H1 (cell line): Measurements from ENCODE around the gene CPD. TPM values are rescaled to one million over a fixed set of nuclear protein-coding genes. Genes with fewer than 3 reads are reported as not detected.

ENCODE experiments used
- CTCF ChIA-PET: fragments of 300-600 bp; sonication (Branson Sonifier 250); formaldehyde crosslinking; loops from one replicate; lab custom pipeline; 2021; ENCODE audit not compliant: partially characterized antibody; lab: Charles Lee
- POLR2A ChIA-PET: fragments of 300-600 bp; sonication (Branson Sonifier 250); formaldehyde crosslinking; loops from one replicate; lab custom pipeline; 2021; ENCODE audit warnings: inconsistent platforms; ENCODE audit not compliant: partially characterized antibody; lab: Charles Lee
- DNase-seq, 2 experiments: peaks; one replicate each; pipeline versions ENCODE4 v3.0.0 to v3.0.0-alpha.2; 2010 to 2022; ENCODE audit warnings: low spot score in 2 of 2, low read depth in 1 of 2, mixed read lengths in 1 of 2
- FAIRE-seq: peaks from 2 replicates; lab custom pipeline; 2011; peaks lifted over from hg19 to GRCh38; lab: Jason Lieb, UNC
- H2AFZ ChIP-seq: 2 replicates; pipeline ENCODE4 v1.8.1; 2012; ENCODE audit warnings: low read length, inconsistent platforms
- H2AK5ac ChIP-seq: 2 replicates; pipeline ENCODE4 v1.6.1; 2013; ENCODE audit warnings: low read depth, low read length
- H2BK120ac ChIP-seq: replicated peaks from 2 replicates; pipeline ENCODE3; 2013; ENCODE audit warnings: low read depth, low read length, inconsistent platforms
- H2BK12ac ChIP-seq: 2 replicates; pipeline ENCODE4 v1.6.1; 2013; ENCODE audit warnings: low read depth, low read length
- H2BK15ac ChIP-seq: 2 replicates; pipeline ENCODE4 v1.6.1; 2013; ENCODE audit warnings: low read length
- H2BK20ac ChIP-seq: 2 replicates; pipeline ENCODE4 v1.6.1; 2013; ENCODE audit warnings: low read length
- H2BK5ac ChIP-seq: 2 replicates; pipeline ENCODE4 v1.6.1; 2013; ENCODE audit warnings: low read depth, low read length
- H3K14ac ChIP-seq: 2 replicates; pipeline ENCODE4 v1.6.1; 2013; ENCODE audit warnings: inconsistent platforms; ENCODE audit not compliant: insufficient read length
- H3K18ac ChIP-seq: 2 replicates; pipeline ENCODE4 v1.6.1; 2013; ENCODE audit warnings: low read length; ENCODE audit errors: extremely low read depth
- H3K23ac ChIP-seq: 2 replicates; pipeline ENCODE4 v1.6.1; 2013; ENCODE audit warnings: inconsistent platforms; ENCODE audit not compliant: insufficient read length
- H3K23me2 ChIP-seq: 2 replicates; pipeline ENCODE4 v1.6.1; 2013; ENCODE audit warnings: low read depth, low read length
- H3K27ac ChIP-seq: 2 replicates; pipeline ENCODE4 v1.6.1; 2011; ENCODE audit warnings: low read depth, low read length, inconsistent platforms
- H3K27me3 ChIP-seq, 4 experiments: replicated peaks in 1 of 4; 1 replicate in 1 of 4; 2 replicates in 3 of 4; pipeline versions ENCODE4 v1.6.1 to v1.8.1; 2011 to 2013; ENCODE audit warnings: low read length in 3 of 4, mild to moderate bottlenecking in 3 of 4, inconsistent platforms in 2 of 4, mixed read lengths in 2 of 4, moderate library complexity in 1 of 4; ENCODE audit not compliant: control insufficient read depth in 3 of 4, insufficient read depth in 3 of 4; ENCODE audit errors: extremely low read depth in 1 of 4
- H3K36me3 ChIP-seq, 4 experiments: 2 replicates each; pipeline versions ENCODE4 v1.6.1 to v1.8.1; 2011 to 2013; ENCODE audit warnings: mild to moderate bottlenecking in 4 of 4, low read length in 3 of 4, moderate library complexity in 2 of 4, control low read depth in 1 of 4, inconsistent platforms in 1 of 4; ENCODE audit not compliant: insufficient read depth in 4 of 4, control insufficient read depth in 2 of 4
- H3K4ac ChIP-seq: replicated peaks from 2 replicates; pipeline ENCODE3; 2013; ENCODE audit warnings: low read length, low read depth, mixed read lengths, inconsistent platforms; ENCODE audit not compliant: insufficient read length
- H3K4me1 ChIP-seq, 4 experiments: replicated peaks in 1 of 4; 1 replicate in 1 of 4; 2 replicates in 3 of 4; pipeline versions ENCODE4 v1.6.1 to v1.8.1; 2011 to 2013; ENCODE audit warnings: low read length in 3 of 4, inconsistent platforms in 2 of 4, mixed read lengths in 1 of 4; ENCODE audit not compliant: insufficient read depth in 4 of 4, control insufficient read depth in 3 of 4
- H3K4me2 ChIP-seq, 2 experiments: 2 replicates each; pipeline versions ENCODE4 v1.6.1 to v1.8.1; 2011 to 2013; ENCODE audit warnings: low read depth in 2 of 2, low read length in 2 of 2, control low read depth in 1 of 2, inconsistent platforms in 1 of 2, mild to moderate bottlenecking in 1 of 2; ENCODE audit not compliant: insufficient read depth in 1 of 2
- H3K4me3 ChIP-seq, 4 experiments: fragments of 200-600, 300-600 bp in 1 of 4; sonication (generic), shearing (Covaris generic), sonication (Bioruptor Twin) in 1 of 4; 2 replicates each; pipeline versions ENCODE4 v1.5.1 to v1.8.1; 2011 to 2016; ENCODE audit warnings: low read length in 4 of 4, low read depth in 3 of 4, control low read depth in 2 of 4, inconsistent platforms in 2 of 4, mild to moderate bottlenecking in 2 of 4, mixed read lengths in 1 of 4, moderate library complexity in 1 of 4; ENCODE audit not compliant: insufficient read depth in 2 of 4; ENCODE audit errors: extremely low read depth in 1 of 4
- H3K56ac ChIP-seq: replicated peaks from 2 replicates; pipeline ENCODE3; 2013; ENCODE audit warnings: low read depth, mild to moderate bottlenecking, mixed read lengths, low read length, inconsistent platforms; ENCODE audit not compliant: insufficient read length
- H3K79me1 ChIP-seq: 2 replicates; pipeline ENCODE4 v1.6.1; 2013; ENCODE audit warnings: low read depth, low read length, control low read depth
- H3K79me2 ChIP-seq, 2 experiments: 2 replicates each; pipeline versions ENCODE4 v1.6.1 to v1.8.1; 2012 to 2013; ENCODE audit warnings: low read length in 2 of 2, mild to moderate bottlenecking in 2 of 2, inconsistent platforms in 1 of 2; ENCODE audit not compliant: insufficient read depth in 2 of 2, control insufficient read depth in 1 of 2
- H3K9ac ChIP-seq, 4 experiments: replicated peaks in 1 of 4; 1 replicate in 1 of 4; 2 replicates in 3 of 4; pipeline versions ENCODE4 v1.6.1 to v1.8.1; 2011 to 2013; ENCODE audit warnings: low read depth in 3 of 4, low read length in 3 of 4, control low read depth in 2 of 4, mild to moderate bottlenecking in 2 of 4, moderate library complexity in 2 of 4, inconsistent platforms in 1 of 4; ENCODE audit errors: extremely low read depth in 1 of 4
- H3K9me3 ChIP-seq, 2 experiments: 2 replicates each; pipeline versions ENCODE4 v1.6.1 to v1.8.1; 2012 to 2013; ENCODE audit warnings: mild to moderate bottlenecking in 2 of 2, moderate library complexity in 2 of 2, control low read depth in 1 of 2, inconsistent platforms in 1 of 2, low read depth in 1 of 2, low read length in 1 of 2, mixed read lengths in 1 of 2; ENCODE audit not compliant: insufficient read depth in 2 of 2
- H4K20me1 ChIP-seq, 2 experiments: replicated peaks in 1 of 2; 2 replicates each; pipeline versions ENCODE3 to v1.8.1; 2011 to 2013; ENCODE audit warnings: inconsistent platforms in 2 of 2, low read length in 2 of 2, mild to moderate bottlenecking in 1 of 2; ENCODE audit not compliant: insufficient read depth in 2 of 2, control insufficient read depth in 1 of 2
- H4K5ac ChIP-seq: 2 replicates; pipeline ENCODE4 v1.6.1; 2013; ENCODE audit warnings: low read length, low read depth, mixed read lengths, inconsistent platforms; ENCODE audit not compliant: insufficient read length
- H4K8ac ChIP-seq: 2 replicates; pipeline ENCODE4 v1.8.0; 2013; ENCODE audit warnings: mild to moderate bottlenecking, moderate library complexity, low read length, inconsistent platforms; ENCODE audit not compliant: insufficient read depth; ENCODE audit errors: extremely low read depth
- H4K91ac ChIP-seq: replicated peaks from 2 replicates; pipeline ENCODE3; 2013; ENCODE audit warnings: low read length, mixed read lengths, inconsistent platforms; ENCODE audit not compliant: insufficient read length
- BCL11A ChIP-seq, 2 experiments: IDR thresholded peaks; one replicate each; pipeline ENCODE4 v1.6.1; 2011; ENCODE audit warnings: low read depth in 2 of 2, low read length in 2 of 2, mild to moderate bottlenecking in 2 of 2
- CTCF ChIP-seq, 3 experiments: IDR thresholded peaks; 1 replicate in 2 of 3; 2 replicates in 1 of 3; pipeline versions ENCODE4 v1.5.1 to v1.6.1; 2011; ENCODE audit warnings: low read length in 3 of 3, mild to moderate bottlenecking in 3 of 3, inconsistent platforms in 2 of 3, low read depth in 1 of 3, moderate library complexity in 1 of 3; ENCODE audit not compliant: insufficient read depth in 1 of 3; ENCODE audit errors: control extremely low read depth in 1 of 3
- WGBS, 2 experiments: shearing (Covaris generic) in 1 of 2; methylation state at CpG; one replicate each; pipeline versions ENCODE4 v1.1.6 to v1.1.7; 2013 to 2015; ENCODE audit warnings: low lambda C conversion rate in 2 of 2, mixed read lengths in 2 of 2, inconsistent platforms in 1 of 2, low coverage in 1 of 2, missing lambda C conversion rate in 1 of 2; ENCODE audit not compliant: insufficient replicate concordance in 2 of 2, insufficient coverage in 1 of 2, insufficient read length in 1 of 2; ENCODE audit errors: extremely low coverage in 1 of 2, missing lambda C conversion rate in 1 of 2; 5-methylcytosine and 5-hydroxymethylcytosine counted together
- polyA plus RNA-seq, 7 experiments: library from polyadenylated mRNA; depleted of rRNA in 3 of 7; stranded (reverse) in 5 of 7; unstranded in 2 of 7; fragments of >200 nt in 5 of 7; fragments of 200-250 nt in 2 of 7; gene quantifications; 1 replicate in 5 of 7; 2 replicates in 1 of 7; 4 replicates in 1 of 7; pipeline versions ENCODE4 v1.2.1 to v1.2.3, GENCODE V29; 2011 to 2013; ENCODE audit warnings: missing spikeins in 2 of 7, mixed read lengths in 2 of 7
- total RNA-seq: library from RNA; stranded (reverse); fragmentation: NEBNext Ultra II Directional; extraction: Animal tissue kit (Norgen Biotek cat#: 25700); gene quantifications from 2 replicates; pipeline ENCODE4 v1.2.1, GENCODE V29; 2021

CPD gene
- total and polyA plus RNA-seq, 2 of the 8 experiments (the other 6 are each of a cell fraction or from before 2014, with no cell fraction given): 8.6 to 46.2 TPM

- Histone ChIP-seq H2AK5ac (no peak overlapping the region), H4K5ac (no peak overlapping the region), H3K56ac (no peak overlapping the region), H3K4me1 (peaks cover 0 to 4% (median under 1%) of the 10 kb centered on the region in 4 experiments; a peak in 3 of 7 replicates), H3K36me3 (no peaks in the 10 kb centered on the region), H3K9me3 (no peaks in the 10 kb centered on the region), H2BK12ac (no peak overlapping the region), H4K20me1 (no peaks in the 10 kb centered on the region), H3K23ac (no peak overlapping the region), H3K27me3 (no peaks in the 10 kb centered on the region), H3K4me2 (no peak overlapping the region), H3K9ac (no peak overlapping the region; a peak in 1 of 7 replicates), H3K18ac (no peak overlapping the region), H4K91ac (no peak overlapping the region), H3K79me1 (no peaks in the 10 kb centered on the region), H3K23me2 (no peaks in the 10 kb centered on the region), H3K27ac (no peak overlapping the region), H3K4ac (no peak overlapping the region), H2BK15ac (no peak overlapping the region), H2BK120ac (no peak overlapping the region), H2BK20ac (no peak overlapping the region), H3K4me3 (no peak overlapping the region), H2BK5ac (no peak overlapping the region), H4K8ac (no peak overlapping the region), H2AFZ (no peak overlapping the region), H3K79me2 (no peaks in the 10 kb centered on the region), H3K14ac (no peak overlapping the region)
- CTCF ChIA-PET: interaction anchor here (1.0 to 1.8 kb wide), 6 partner anchors 9 to 251 kb away, joined by 3 to 6 read pairs (median 3); partner anchors contain the start of gene GOSR1
- POLR2A ChIA-PET: no interaction called here
- FAIRE-seq (no peak), DNase-seq (no peak)
- 87% methylated on average over 2 of the region's 2 CpGs; no CpG with 5 or more reads in 1 of the 2 experiments for WGBS, 2 experiments
- TF ChIP-seq CTCF (IDR thresholded peaks at IDR 0.05; ENCODE audit: control extremely low read depth in 1 of 3, insufficient read depth in 1 of 3, low read depth in 1 of 3, low read length in 3 of 3): no peak
- TF ChIP-seq BCL11A (IDR thresholded peaks at IDR 0.05; ENCODE audit: low read depth in 2 of 2, low read length in 2 of 2): no peak
Observed at GRCh38 chr17:30345089-30345433, 33.7 kb upstream of the CPD start.
